Measurements from ENCODE around the gene USP21.

USP21 gene

DNA sequence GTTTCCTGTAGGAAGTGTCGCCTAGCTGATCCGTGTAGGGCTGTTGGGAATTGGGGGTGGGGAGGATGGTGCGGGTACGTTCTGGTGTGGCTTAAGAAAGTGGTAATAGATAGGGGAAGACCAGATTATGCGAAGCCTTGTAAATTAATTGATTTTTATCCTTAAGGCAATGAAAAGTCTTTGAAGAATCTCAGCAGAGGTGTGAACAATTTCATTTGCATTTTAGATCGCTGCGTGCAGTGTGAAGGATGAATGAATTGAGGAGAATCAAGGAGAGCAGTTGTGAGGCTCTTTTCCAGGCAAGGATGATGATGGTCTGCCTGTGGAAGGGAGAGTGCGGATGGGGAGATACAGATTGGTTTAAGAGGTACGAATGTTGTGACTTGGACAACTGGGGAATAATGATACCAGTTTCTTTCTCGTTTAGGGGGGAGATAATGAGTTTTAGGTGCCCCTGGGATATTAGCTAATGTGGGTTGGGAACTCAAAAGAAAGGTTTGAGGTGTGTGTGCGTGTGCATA is 26.0 kb upstream of the USP21 start:
- DNase-seq, result no peak

DNA sequence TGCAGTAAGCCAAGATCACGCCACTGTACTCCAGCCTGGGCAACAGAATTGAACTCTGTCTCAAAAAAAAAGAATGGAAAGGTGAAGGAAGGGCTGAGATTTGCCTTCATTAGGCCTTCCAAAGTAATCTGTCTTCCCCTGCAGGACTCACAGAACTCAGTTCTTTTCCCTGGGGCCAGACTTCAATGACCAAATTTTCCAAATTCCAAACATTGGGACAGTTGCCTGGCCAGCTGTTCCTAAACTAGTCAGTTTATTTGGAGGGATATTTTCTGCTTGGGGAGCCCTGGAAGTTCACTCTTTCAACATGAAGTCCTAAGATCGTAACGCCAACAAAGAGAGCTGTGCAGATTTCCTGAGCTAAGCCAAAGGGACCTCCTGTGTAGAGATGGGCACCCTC is 21.4 kb upstream of the USP21 start:
- no peak for DNase-seq

DNA sequence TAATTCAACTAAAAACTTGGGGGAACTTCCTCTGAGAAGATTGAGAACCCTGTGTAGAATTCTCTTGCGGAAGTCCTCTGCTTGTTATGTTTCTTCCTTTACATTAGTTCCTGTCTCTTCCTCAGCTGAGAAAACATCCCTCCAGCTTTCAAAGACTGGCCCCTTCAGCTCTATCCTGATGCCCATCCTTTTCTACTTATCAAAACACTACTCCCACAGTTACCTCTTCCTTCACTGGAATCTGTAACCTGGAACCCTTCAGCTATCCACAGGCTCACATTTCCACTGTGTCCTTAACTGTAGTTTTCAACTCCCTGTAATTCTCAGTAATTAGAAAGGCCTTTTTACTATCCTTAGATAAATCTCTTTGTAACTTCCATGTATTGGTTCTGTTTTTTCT is 20.9 kb upstream of the USP21 start:
- no peak for DNase-seq

DNA sequence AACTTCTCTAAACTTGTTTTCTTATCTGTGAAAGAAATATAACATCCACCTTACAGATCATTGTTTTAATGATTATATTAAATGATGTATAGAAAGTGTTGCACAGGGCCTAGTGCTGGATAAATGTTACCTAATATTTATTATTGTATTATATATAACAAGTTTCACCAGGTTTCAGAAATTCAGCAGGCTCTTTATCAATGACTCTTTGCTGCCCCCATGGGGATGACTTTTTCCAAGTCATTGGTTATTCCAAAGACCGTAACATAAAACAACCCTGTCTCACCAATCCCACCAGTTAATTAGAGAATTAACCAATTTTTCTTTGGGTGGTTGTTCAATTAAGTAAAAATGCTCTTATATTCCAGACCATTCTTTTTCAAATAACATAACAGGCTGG is 19.5 kb upstream of the USP21 start:
- DNase-seq, result peak; percentile 60

DNA sequence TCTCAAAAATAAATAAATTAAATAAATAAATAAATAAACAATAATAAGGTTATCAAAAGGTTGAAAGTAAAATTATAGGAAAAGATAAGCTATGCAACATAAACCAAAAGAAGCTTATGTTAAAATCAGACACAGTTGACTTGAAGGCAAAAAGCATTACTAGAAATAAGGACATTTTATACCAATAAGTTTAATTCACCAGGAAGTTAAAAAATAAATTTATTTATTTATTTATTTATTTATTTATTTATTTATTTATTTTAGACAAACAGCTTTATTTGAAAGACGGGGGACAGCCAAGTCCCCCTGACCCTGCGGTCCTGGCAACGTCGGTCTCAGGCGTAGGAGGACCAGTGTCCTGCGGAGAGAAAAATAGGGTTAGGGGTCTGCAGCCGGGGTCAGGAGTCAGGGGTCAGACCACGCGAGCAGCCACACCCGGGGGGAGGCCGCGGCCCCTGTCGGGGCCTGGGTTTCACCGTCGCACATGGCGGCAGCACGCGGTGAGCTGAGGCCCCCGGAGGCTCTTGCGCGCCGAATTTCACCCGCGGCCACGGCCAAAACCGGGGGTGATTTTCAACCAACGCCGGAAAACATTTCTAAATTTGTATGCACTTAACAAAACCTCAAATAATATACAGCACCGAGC is 18.4 kb upstream of the USP21 start:
- no peak for DNase-seq

DNA sequence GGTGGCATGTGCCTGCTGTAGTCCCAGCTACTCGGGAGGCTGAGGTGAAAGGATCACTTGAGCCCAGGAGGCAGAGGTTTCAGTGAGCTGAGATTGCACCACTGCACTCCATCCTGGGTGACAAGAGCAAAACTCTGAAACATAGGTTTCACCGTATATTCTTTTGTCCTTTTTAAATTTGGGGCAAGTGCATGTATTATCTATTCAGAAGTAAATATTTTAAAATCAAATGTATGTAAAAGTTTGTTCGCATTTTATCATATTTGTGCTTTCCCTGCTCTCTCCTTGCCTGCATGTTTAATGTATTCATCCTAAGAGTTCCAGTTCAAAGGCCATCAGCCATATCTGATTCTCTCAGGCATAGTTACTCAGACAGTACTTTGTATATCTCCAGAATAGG is 13.5 kb upstream of the USP21 start:
- DNase-seq, result no peak

DNA sequence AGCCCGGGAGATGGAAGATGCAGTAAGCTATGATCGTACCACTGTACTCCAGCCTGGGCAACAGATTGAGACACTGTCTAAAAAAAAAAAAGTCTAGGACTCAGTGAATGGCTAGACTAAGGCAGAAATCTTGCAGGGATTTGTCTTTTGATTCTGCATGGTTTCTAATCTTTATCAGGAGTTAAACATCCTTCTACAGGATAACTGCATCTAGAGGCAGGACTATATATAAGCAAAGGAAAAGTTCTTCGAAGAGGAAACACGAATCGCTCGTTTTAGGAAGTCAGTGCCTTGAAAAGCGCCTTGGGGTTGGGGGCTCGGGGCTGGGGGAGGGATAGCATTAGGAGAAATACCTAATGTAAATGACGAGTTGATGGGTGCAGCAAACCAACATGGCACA is 6.1 kb upstream of the USP21 start:
- DNase-seq, result no peak

DNA sequence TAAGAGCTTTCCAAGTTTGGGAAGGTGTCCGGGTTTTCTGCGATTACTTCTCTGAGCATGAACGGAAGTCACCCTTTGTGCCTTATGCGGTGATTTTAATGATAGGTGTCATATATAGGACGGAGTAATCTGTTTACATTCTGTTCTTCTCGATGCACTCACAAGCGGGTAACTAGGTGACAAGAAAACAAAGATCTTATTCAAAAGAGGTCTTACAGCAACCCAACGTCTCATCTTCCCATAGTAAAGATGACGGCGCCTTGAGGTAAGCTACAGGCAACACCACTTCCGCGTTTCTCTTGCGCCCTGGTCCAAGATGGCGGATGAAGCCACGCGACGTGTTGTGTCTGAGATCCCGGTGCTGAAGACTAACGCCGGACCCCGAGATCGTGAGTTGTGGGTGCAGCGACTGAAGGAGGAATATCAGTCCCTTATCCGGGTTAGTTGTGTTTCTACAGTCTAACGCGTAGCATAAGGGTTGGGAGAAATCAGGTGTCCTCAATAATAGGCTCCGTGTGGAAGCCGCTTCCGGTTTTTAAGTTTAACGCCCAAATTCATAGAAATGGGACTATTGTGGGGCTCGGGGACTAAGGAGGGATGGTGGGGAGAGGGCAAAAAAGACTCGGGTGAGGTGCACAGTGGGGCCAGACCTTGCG is 5.5 kb upstream of the USP21 start, which contains the start of gene UFC1:
UFC1 (plus strand) TSS at position 297 of the 656 bp plus-strand sequence; CDS start at position 317, 20 bp downstream.
- DNase-seq, result peak; percentile 91

DNA sequence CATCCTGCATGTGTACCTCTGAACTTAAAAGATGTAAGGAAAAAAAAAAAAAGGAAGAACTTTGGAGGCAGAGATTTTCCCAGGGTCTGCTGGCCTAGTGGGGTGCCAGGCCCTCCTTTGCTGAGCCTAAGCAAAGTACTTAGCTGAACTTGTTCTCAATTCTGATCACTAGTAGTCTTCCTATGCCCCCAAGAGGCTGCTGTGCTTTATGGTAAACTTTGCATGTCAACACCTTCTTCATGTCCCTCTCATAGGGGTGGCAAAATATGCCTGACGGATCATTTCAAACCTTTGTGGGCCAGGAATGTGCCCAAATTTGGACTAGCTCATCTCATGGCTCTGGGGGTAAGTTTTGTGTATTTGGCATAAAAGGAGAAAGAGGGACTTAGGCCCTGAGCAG is 1.4 kb upstream of the USP21 start:
- DNase-seq, result no peak

DNA sequence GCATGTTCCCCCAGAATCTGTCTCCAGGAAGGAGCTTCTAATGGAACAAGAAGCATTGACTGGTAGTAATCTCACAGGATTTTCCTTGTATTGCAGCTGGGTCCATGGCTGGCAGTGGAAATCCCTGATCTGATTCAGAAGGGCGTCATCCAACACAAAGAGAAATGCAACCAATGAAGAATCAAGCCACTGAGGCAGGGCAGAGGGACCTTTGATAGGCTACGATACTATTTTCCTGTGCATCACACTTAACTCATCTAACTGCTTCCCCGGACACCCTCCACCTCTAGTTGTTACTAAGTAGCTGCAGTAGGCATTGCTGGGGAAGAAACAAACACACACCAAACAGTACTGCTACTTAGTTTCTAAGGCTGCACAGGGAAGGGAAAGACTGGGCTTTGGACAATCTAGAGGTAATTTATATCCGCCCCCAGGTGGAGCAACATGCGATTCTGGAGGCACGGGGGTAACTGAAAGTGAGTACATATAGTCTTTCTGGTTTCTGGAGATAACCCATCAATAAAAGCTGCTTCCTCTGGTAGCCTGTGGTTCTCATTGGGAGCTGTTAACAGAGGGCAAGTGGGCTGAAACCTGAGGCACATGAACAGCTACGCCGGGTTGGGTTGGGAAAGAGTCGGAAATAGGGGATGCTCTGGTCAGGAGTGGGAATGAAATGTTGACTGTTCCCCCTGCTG is 837 bp upstream of the USP21 start:
- DNase-seq, result no peak

DNA sequence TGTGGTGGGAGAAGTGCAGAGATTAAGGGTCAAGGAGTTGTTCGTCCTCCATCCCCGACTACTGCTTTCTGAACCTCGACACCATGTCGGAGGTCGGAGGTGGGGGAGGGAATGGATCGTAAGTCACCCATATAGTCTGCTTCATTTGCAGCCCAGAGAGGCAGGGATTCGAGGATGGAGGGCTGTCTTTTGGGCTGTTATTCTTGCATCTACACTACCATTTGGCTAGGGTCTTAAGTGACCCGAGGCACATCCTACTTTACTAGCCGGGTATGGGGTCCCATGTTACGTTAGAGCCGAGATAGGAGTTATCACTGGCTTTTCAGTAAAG is 578 bp downstream of the USP21 start:
- DNase-seq, result no peak

DNA sequence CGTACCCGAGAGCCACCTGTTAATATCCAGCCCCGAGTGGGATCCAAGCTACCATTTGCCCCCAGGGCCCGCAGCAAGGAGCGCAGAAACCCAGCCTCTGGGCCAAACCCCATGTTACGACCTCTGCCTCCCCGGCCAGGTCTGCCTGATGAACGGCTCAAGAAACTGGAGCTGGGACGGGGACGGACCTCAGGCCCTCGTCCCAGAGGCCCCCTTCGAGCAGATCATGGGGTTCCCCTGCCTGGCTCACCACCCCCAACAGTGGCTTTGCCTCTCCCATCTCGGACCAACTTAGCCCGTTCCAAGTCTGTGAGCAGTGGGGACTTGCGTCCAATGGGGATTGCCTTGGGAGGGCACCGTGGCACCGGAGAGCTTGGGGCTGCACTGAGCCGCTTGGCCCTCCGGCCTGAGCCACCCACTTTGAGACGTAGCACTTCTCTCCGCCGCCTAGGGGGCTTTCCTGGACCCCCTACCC is 1.4 kb downstream of the USP21 start:
- DNase-seq, result no peak

DNA sequence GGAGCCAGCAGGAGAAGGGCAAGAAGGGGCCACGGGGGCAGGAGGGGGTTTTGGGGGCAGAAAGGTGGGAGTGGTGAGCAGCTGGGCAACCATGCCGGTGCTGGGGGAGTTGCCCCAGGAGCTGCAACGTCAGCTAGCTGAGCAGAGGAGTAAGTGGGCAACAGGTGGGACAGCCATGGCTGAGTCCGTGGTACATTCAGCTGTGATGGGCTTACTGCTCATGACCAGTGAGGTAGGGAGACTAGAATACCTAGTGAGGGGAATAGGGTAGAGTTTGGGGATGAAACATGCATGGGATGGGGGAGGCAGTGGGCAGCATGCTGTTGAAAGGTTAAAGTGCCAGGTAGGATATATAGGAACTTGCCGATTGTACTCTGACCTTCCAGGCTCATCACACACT is 2.4 kb downstream of the USP21 start:
- no peak for DNase-seq

DNA sequence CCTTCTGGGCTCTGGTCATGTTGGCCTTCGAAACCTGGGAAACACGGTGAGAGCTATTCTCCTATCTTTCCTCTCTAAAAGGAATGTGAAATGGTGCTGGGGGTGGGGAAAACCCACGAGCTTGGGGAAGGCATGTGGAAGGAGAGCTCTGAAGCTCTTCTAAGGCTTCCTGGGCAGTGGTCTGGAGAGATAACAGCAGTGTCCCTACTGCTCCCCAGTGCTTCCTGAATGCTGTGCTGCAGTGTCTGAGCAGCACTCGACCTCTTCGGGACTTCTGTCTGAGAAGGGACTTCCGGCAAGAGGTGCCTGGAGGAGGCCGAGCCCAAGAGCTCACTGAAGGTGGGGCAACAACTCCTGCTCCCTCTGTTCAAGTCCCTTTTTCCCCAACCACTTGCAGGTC is 2.8 kb downstream of the USP21 start:
- DNase-seq, result no peak

DNA sequence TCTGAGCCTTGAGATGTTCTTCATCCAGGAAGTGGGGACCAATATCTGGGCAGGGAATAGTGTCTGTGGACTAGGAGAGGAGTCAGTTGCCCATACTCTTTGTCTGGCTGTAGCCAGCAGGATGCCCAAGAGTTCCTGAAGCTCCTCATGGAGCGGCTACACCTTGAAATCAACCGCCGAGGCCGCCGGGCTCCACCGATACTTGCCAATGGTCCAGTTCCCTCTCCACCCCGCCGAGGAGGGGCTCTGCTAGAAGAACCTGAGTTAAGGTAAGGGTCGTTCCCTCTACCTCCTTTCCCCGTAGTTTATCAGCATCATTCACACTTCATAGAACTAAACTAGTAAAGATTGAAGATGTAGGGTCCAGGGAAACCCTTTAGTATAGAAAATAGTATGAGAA is 3.5 kb downstream of the USP21 start:
- no peak for DNase-seq

DNA sequence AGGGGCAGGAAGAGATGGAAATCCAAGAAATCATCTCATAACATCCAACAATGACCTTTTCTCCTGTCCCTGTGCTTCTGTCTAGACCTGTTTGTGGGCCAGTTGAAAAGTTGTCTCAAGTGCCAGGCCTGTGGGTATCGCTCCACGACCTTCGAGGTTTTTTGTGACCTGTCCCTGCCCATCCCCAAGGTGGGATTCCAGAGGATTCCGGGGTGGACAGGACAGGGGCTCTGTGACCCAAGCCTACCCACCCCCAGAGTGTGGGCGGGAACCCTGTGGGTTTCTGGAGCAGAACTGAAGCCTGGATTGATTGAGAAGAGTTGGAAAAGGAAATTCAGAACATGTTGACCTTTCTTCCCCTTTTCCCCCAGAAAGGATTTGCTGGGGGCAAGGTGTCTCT is 4.5 kb downstream of the USP21 start:
- no peak for DNase-seq

DNA sequence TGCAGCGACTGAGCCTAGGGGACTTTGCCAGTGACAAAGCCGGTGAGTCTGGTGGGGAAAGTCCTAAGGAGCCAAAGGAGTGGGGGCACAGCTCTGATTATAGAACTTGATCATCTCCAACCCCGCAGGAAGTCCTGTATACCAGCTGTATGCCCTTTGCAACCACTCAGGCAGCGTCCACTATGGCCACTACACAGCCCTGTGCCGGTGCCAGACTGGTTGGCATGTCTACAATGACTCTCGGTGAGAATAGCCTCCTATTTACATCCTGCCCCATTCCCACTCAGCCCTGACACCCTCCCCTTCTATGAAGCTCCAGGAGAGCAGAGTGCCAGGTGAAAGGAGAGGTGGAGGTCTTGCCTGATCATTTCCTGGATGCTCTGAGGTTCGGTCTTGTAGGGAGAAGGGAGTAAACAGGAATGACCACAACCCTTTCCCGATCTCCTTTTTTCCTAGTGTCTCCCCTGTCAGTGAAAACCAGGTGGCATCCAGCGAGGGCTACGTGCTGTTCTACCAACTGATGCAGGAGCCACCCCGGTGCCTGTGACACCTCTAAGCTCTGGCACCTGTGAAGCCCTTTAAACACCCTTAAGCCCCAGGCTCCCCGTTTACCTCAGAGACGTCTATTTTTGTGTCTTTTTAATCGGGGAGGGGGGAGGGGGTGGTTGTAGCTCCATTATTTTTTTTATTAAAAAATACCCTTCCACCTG is 5.8 kb downstream of the USP21 start:
- DNase-seq, result no peak

DNA sequence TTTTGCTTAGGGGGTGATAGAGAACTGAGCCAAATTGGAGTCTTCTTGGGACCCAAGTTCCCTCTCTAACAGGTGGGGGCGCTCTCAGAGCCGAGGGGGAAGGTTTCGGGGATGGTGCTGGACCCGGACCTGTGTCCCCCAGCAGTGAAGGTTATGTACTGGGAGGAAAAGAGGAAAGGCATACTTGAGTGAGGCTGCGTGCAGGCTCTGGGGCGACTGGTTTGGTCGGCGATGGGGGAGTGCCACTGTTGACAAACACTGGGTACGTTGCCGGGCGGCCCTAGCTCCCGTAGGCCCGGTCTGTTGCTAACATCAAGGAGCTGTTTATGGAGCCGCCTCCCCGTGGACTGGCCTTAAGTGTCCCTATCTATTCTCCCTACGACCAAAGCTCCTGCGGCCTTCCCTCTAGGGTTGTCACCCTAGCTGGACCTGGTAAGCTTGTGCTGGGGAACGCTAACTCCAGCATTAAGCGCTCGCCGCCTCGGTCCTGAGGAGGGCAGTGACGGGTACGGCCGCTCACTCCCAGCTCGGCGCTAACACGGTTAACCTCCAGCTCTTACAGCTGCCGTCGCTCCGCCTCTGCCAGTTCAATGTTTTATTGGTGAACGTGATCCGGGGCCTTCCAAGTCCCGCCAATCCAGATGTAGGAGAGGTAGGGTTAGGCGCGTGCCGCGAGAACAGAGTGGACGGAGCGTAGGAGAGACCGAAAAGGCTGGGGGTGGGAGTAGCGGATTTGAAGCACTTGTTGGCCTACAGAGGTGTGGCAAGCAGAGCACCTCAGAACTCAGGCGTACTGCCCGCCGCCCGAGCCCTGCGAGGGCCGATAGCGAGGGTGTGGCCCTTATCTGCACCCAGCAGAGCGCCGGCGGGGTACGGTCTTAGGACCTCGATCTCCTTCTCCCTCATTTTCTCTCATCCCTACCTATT is 6.7 kb downstream of the USP21 start, which contains the start of gene PPOX:
PPOX (plus strand) TSS at position 685 of the 927 bp plus-strand sequence. CDS start 422 bp downstream, outside the sequence.
- peak; percentile 99 for DNase-seq

DNA sequence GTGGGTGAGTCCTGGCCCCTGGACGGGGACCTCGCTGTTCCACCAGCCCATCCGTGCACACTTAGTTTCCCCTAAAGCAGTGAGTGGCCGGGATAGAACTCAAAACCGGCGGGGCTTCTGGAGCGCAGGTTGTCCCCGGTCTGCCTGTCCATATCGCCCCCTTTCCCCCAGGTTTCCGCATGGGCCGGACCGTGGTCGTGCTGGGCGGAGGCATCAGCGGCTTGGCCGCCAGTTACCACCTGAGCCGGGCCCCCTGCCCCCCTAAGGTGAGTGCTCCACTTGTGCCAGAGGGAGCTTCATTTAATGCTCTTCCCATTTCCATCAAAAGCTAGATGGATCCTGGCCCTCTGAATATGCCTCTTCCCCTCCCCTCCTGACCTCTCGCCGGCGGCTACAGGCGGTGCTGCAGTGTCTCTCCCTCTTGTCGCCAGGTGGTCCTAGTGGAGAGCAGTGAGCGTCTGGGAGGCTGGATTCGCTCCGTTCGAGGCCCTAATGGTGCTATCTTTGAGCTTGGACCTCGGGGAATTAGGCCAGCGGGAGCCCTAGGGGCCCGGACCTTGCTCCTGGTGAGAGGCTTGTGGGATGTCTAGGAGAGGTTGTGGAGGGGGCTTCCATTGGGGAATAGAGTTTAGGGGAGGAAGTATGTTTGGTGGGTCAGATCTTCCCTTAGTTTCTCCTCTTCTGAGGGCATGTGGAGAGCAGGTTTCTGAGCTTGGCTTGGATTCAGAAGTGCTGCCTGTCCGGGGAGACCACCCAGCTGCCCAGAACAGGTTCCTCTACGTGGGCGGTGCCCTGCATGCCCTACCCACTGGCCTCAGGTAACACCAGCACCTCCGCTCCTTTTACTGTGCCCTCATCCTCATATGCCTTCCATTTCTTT is 7.6 kb downstream of the USP21 start:
- DNase-seq, result peak; percentile 48

DNA sequence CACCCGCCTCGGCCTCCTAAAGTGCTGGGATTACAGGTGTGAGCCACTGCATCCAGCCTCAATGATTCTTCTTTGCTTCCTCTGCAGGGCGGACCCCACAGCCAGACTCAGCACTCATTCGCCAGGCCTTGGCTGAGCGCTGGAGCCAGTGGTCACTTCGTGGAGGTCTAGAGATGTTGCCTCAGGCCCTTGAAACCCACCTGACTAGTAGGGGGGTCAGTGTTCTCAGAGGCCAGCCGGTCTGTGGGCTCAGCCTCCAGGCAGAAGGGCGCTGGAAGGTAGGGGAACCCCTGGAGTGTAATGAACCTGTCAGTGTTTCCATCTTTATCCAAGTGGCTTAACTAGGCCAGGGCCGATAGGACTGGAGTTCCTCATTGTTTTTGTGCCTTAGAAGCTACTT is 9.6 kb downstream of the USP21 start:
- no peak for DNase-seq

DNA sequence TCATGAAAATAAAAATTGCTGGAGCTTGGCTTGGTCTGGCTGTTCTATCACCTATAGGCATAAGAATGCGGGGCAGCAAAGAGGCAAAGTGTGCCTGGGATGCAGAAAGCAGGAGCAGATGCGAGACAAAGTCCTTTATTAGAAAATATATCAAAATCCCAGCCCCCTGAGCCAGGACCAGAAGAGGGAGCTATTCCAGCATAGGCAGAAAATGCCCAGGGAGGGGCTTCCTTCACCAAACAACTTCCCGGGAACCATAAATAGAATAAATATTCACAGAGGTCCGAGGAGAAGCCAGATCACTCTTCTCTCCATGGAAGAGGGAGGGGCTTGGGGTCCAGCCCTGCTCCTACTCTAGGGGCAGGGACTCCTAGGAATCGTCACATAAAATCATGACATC is 11.9 kb downstream of the USP21 start:
- no peak for DNase-seq

All from SHP77 treated with DMSO at 0.1 percent for 48 hours (cell line).